ENCODE results near the gene SFT2D1. TPM values are rescaled to one million over a fixed set of nuclear protein-coding genes. Genes with fewer than 3 reads are reported as not detected.
A peak's percentile ranks its signal among the peaks of the same experiment; 100 is the strongest.

SFT2D1 gene
- total RNA-seq, 4 donors from 2014 or later, result 36.8 to 53.5 (median 48.4) TPM

DNA sequence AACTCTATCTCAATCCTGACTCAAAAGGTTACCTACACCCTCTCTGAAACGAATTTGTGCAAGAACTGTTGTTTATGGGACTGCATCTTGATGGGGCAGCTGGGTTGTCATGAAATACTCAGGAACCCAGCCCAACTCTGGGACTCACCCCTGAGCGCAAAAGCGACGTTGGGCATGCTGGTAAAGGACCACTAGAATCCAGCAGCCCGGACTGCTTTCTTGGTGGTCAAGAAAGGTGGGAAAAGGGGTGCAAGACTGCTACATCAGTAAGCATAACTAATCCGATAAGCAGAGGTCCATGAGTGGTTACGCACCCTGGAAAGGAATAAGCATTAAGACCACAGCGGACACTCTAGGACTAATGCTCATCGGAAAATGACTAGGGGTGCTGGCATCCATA is 27.9 kb downstream of the SFT2D1 start:
- no peak for DNase-seq
- no peak for TF ChIP-seq POLR2A (IDR thresholded peaks at IDR 0.05)
- TF ChIP-seq, protein P1, sequence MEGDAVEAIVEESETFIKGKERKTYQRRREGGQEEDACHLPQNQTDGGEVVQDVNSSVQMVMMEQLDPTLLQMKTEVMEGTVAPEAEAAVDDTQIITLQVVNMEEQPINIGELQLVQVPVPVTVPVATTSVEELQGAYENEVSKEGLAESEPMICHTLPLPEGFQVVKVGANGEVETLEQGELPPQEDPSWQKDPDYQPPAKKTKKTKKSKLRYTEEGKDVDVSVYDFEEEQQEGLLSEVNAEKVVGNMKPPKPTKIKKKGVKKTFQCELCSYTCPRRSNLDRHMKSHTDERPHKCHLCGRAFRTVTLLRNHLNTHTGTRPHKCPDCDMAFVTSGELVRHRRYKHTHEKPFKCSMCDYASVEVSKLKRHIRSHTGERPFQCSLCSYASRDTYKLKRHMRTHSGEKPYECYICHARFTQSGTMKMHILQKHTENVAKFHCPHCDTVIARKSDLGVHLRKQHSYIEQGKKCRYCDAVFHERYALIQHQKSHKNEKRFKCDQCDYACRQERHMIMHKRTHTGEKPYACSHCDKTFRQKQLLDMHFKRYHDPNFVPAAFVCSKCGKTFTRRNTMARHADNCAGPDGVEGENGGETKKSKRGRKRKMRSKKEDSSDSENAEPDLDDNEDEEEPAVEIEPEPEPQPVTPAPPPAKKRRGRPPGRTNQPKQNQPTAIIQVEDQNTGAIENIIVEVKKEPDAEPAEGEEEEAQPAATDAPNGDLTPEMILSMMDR (IDR thresholded peaks at IDR 0.05), result no peak
- H3K27ac ChIP-seq, result no peak overlapping the region
- intact Hi-C loops (cut with DNase I), result no loop called here
- H3K36me3 ChIP-seq, result peaks cover 0 to 2% of the 10 kb centered on the region in 2 donors
- no peaks in the 10 kb centered on the region for H3K27me3 ChIP-seq
- no peak overlapping the region for H3K4me3 ChIP-seq (replicated peaks in 1 of 3)
- 80 to 84% methylated on average over 9 of the region's 9 CpGs for WGBS, 2 donors
- no peaks in the 10 kb centered on the region for H3K9me3 ChIP-seq
- H3K4me1 ChIP-seq, result no peaks in the 10 kb centered on the region

DNA sequence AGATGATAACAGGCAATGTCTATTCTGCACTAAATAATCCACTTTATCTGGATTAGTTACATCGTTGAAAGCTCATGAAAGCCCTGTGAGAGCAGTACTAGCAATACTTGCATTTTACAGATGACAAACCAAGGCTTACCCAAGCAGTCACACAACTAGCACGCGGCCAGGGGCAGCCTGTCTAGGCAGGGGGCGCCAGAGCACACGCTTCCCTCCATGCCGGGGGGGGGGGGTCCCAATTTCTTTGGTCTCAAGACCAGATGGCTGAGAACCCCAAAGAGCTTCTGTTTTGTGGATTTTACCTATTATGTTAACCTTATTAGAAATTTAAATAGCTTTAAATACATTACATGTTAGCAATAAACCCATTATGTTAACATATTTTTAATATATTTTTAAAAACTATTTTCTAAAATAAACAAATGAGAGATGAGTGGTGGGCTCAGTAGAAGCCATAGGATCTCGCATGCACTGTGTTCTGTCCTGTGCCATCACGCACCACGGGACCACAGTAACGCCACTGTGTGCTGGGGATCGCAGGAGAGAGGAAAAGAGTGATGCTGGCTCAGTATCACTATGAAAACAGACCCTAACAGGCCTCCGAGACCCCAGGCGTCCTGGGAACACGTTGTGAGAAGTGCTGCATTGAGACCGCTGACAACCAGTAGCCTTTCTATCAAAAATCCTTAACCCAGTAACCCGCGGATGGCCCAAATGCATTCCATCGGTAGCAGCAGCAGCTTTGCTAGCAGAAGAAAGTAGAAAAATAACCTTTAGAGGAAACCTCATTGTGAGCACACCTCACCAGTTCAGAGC is 28.9 kb downstream of the SFT2D1 start:
- Histone ChIP-seq H3K4me1 (peaks cover 0 to 2% of the 10 kb centered on the region in 2 donors), H3K27ac (no peak overlapping the region), H3K36me3 (no peaks in the 10 kb centered on the region), H3K4me3 (replicated peaks in 1 of 3) (no peak overlapping the region), H3K27me3 (no peaks in the 10 kb centered on the region), H3K9me3 (no peaks in the 10 kb centered on the region)
- TF ChIP-seq POLR2A (IDR thresholded peaks at IDR 0.05), result no peak
- TF ChIP-seq, protein P1 (IDR thresholded peaks at IDR 0.05), result peak in 4 of 6 experiments; percentile 35 to 59 (median 40)
- intact Hi-C loops (cut with DNase I), result no loop called here
- DNase-seq, result peak; percentile 30 to 31
- 40 to 49% methylated on average over 18 of the region's 18 CpGs for WGBS, 2 donors

DNA sequence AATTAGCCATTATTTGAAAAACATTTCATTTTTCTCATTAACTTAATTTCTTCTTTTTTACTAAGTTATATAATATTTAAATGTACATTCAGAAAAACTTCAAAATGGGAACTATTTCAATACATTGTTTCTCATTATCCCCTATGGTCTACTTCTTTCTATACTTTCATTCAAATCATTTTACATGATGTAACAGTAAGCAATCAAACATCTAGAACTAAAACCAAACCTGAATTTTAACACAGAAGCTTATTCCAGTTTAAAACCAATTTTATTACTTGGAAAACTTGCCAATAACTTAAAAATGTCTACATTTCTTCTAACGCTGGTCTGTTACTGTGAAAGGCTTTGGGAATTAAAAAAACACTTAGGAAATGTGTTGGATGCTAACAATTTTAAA is 29.5 kb downstream of the SFT2D1 start:
- H3K27me3 ChIP-seq, result no peaks in the 10 kb centered on the region
- H3K9me3 ChIP-seq, result no peaks in the 10 kb centered on the region
- H3K36me3 ChIP-seq, result no peaks in the 10 kb centered on the region
- intact Hi-C loops (cut with DNase I), result no loop called here
- WGBS, 2 donors, result 73 to 75% methylated on average over 1 of the region's 1 CpG
- peaks cover 0 to 7% of the 10 kb centered on the region in 2 donors for H3K4me1 ChIP-seq
- H3K4me3 ChIP-seq (replicated peaks in 1 of 3), result no peak overlapping the region
- no peak for DNase-seq
- H3K27ac ChIP-seq, result no peak overlapping the region
- no peak for TF ChIP-seq POLR2A (IDR thresholded peaks at IDR 0.05)
- TF ChIP-seq, protein P1 (IDR thresholded peaks at IDR 0.05), result no peak

DNA sequence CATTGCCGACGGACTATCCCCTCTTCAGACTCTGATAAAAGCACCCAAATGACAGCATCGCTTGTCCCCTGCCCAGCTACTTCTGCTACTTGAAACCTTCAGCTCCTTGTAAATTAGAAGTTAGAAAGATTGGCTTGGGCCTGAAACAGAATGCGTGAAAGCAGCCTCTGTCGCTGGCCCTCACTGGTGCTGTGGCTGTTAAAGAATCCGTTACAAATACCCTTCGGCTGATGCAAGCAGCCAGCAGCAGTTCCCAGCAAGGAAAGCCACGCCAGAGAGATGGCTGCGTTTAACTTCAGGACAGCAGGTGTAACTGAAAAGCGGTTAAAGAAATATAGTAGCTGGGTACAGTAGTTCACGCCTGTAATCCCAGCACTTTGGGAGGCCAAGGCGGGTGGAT is 31.7 kb downstream of the SFT2D1 start:
- H3K27me3 ChIP-seq, result no peaks in the 10 kb centered on the region
- TF ChIP-seq, protein P1 (IDR thresholded peaks at IDR 0.05), result no peak
- no peak for TF ChIP-seq POLR2A (IDR thresholded peaks at IDR 0.05)
- no peaks in the 10 kb centered on the region for H3K36me3 ChIP-seq
- no peak overlapping the region for H3K4me3 ChIP-seq (replicated peaks in 1 of 3)
- DNase-seq, result no peak
- no peaks in the 10 kb centered on the region for H3K9me3 ChIP-seq
- WGBS, 2 donors, result 87 to 91% methylated on average over 12 of the region's 12 CpGs
- intact Hi-C loops (cut with DNase I), result no loop called here
- H3K27ac ChIP-seq, result no peak overlapping the region
- H3K4me1 ChIP-seq, result peaks cover 0 to 16% of the 10 kb centered on the region in 2 donors

DNA sequence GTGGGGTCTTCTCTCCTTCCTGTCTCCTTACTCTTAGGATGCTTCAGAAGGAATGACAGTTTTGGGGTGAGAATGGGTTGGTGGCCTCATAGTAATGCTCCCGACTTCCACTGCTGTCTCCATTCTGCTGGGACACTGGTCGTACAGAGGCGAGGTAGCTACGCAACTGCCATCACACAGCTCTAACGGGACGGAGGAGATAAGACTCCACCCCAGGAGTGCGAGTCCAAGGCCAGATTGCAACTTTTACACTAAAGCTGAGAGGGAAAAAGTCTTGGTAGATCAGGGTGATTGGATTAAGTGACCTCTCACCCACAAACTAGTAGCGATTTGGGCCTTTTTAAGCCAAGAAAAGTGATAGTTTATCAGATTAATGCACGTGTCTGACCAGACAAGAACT is 32.4 kb downstream of the SFT2D1 start:
- Histone ChIP-seq H3K27me3 (no peaks in the 10 kb centered on the region), H3K4me1 (peaks cover 0 to 16% of the 10 kb centered on the region in 2 donors), H3K4me3 (replicated peaks in 1 of 3) (no peak overlapping the region), H3K27ac (no peak overlapping the region), H3K36me3 (no peaks in the 10 kb centered on the region), H3K9me3 (no peaks in the 10 kb centered on the region)
- no peak for DNase-seq
- WGBS, 2 donors, result 86 to 92% methylated on average over 9 of the region's 9 CpGs
- TF ChIP-seq, protein P1 (IDR thresholded peaks at IDR 0.05), result no peak
- TF ChIP-seq POLR2A (IDR thresholded peaks at IDR 0.05), result no peak
- intact Hi-C loops (cut with DNase I), result no loop called here
